NB4 (cell line): ENCODE results near the gene IL1RL2.

ENCODE experiments used
- CTCF ChIP-seq: IDR thresholded peaks from one replicate; pipeline ENCODE4 v1.5.1; 2012; ENCODE audit warnings: low read depth, low read length
- MAX ChIP-seq: IDR thresholded peaks from 2 replicates; pipeline ENCODE4 v1.6.1; 2011; ENCODE audit warnings: low read depth, low read length
- MYC ChIP-seq: IDR thresholded peaks from 2 replicates; pipeline ENCODE4 v1.6.1; 2011; ENCODE audit warnings: low read depth, low read length
- POLR2A ChIP-seq: IDR thresholded peaks from 2 replicates; pipeline ENCODE4 v1.6.1; 2011; ENCODE audit warnings: mild to moderate bottlenecking; ENCODE audit not compliant: insufficient read length; ENCODE audit errors: extremely low read depth

GRCh38 chr2:102197389-102198137, 10.7 kb downstream of the IL1RL2 start:
- no peak for TF ChIP-seq CTCF
- TF ChIP-seq POLR2A = no peak
- TF ChIP-seq MAX = no peak
- TF ChIP-seq MYC = no peak
